ENCODE results near the gene ARHGAP6.

ARHGAP6 gene

GRCh38 chrX:11575332-11575731 lies 90.4 kb downstream of the ARHGAP6 start:
- no peak for DNase-seq (ENCODE audit: low read depth)

DNA sequence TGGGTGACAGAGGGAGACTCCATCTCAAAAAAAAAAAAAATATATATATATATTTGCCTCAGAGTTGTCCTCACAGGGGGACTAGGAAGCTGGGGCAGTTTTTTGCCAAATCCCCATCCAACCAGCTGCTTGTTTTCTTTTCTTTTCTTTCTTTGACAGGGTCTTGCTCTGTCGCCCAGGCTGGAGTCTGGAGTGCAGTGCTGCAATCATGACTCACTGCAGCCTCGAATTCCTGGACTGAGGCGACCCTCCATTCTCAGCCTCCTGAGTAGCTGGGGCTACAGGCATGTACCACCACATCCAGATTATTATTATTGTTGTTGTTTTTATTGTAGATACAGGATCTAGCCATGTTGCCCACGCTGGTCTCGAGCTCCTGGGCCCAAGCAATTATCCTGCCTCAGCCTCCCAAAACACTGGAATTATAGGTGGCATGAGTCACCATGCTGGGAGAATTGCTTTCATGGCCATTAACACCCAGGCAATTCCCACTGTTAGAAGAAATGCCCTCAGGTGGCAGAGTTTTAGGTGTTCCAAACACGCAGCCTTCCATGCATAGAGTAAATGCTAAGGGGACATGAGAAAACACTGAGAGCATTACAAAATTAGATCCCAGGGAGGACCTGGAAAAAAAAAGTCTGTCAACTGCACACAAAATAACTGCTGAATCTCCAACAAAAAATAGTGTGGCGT lies 98.0 kb downstream of the ARHGAP6 start:
- DNase-seq (ENCODE audit: low read depth): no peak

GRCh38 chrX:11566789-11567188 lies 98.9 kb downstream of the ARHGAP6 start:
- DNase-seq (ENCODE audit: low read depth): no peak

GRCh38 chrX:11566173-11566572 lies 99.5 kb downstream of the ARHGAP6 start:
- no peak for DNase-seq (ENCODE audit: low read depth)

- no peak for DNase-seq (ENCODE audit: low read depth)
These were observed 101.2 kb downstream of the ARHGAP6 start for GRCh38 chrX:11564546-11564945.

GRCh38 chrX:11562570-11562969 lies 103.2 kb downstream of the ARHGAP6 start:
- DNase-seq (ENCODE audit: low read depth): no peak

DNA sequence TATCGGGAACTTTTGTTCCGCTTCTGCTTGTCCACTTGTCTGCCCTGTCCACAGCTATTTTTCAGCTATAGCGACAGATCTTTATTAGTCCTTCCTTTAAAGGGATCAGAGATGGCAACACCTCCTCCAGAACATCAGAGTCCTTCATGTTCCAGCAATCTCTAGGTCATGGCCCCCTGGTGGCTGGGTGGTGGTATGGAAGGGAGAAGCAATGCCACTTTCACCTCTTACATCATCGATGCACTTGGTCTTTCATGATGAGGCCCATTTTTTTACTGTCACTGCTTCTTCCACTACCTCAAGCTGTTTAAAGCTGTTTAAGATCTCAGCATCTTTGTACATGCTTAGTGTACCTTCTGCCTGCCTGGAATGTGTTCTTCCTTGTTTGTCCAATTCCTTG lies 106.7 kb downstream of the ARHGAP6 start:
- DNase-seq (ENCODE audit: low read depth): no peak

GRCh38 chrX:11557120-11557519 lies 108.6 kb downstream of the ARHGAP6 start:
- DNase-seq (ENCODE audit: low read depth): peak; percentile 59

- DNase-seq (ENCODE audit: low read depth): peak; percentile 53
These were observed 110.0 kb downstream of the ARHGAP6 start for GRCh38 chrX:11555759-11556158.

DNA sequence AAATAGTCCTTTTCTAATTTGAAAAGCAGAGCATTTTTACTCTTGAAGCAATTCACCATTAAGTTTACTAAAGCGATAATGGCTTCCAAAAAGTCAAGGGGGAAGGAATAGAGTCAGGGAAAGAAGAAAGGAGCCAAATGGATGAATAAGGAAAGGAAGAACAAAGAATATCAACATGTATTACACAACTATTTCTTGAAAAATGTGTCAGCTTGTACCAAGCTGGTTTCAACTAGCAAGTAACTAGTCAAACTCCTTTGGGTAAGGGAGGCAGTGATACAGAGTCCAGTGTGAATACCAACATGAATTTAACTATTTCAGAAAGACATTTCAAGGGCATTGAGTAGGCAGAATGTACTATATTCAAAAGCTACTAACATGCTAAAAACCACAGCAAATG lies 112.1 kb downstream of the ARHGAP6 start:
- DNase-seq (ENCODE audit: low read depth): no peak

- DNase-seq (ENCODE audit: low read depth): no peak
These were observed 114.6 kb downstream of the ARHGAP6 start for GRCh38 chrX:11551151-11551550.

GRCh38 chrX:11546917-11547316 lies 118.8 kb downstream of the ARHGAP6 start:
- no peak for DNase-seq (ENCODE audit: low read depth)

DNA sequence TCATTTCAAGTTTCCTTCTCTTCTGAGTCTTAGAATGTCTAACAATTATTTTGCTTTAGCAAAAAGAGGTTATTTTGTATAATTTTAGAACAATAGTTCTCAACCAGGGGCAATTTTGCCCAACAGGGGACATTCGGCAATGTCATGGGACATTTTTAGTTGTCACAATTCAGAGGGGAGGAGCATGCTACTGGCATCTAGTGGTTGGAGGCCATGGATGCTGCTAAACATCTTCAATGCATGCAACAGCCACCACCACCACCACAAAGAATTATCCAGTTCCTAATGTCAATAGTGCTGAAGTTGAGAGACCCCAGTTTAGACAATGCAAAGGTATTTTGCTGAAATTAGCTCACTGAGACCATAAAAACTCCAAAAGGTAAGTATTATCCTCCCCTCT lies 122.5 kb downstream of the ARHGAP6 start:
- no peak for DNase-seq (ENCODE audit: low read depth)

- peak; percentile 64 for DNase-seq (ENCODE audit: low read depth)
These were observed 124.2 kb downstream of the ARHGAP6 start for GRCh38 chrX:11541510-11541909.

DNA sequence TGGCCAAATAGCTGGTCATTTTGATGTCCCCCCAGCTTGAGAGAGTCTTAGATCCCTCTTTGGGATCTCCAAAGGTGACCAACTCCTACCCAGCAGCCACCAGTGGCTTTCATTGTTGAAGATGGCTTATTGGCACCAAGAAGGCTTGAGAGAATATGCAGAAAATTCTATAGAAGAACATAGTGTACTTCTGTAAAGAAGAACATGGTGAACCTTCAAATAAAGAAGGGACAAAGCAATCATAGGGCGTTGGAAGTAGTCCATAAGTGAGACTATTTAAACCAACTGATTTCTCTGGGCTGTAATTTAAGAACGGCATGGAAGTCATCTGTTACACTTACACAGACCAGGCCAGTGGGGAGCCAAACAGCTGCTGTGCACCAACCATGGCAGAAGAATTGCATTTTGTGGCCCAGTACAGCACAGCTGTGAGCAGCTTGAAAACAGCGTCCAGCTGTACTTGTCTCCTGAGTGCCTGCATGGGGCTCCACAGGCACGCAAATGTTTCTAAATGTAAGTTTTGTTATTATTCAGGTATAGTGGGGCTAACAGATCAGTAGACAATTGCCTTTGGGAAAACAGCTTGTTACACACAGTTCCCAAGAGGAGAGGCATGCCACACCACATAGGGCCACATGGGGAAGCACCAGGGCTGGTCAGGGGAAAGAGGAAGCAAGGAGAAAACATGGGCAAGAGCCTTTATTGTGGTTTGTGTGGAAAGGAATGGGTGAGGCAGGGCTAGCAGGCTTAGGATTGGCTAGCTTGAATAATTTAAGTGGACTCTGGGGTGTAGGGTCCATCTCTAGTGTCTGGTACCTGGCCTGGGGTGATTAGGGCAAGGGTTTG lies 125.0 kb downstream of the ARHGAP6 start:
- no peak for DNase-seq (ENCODE audit: low read depth)

- DNase-seq (ENCODE audit: low read depth): no peak
These were observed 128.6 kb downstream of the ARHGAP6 start for GRCh38 chrX:11537141-11537540.

DNA sequence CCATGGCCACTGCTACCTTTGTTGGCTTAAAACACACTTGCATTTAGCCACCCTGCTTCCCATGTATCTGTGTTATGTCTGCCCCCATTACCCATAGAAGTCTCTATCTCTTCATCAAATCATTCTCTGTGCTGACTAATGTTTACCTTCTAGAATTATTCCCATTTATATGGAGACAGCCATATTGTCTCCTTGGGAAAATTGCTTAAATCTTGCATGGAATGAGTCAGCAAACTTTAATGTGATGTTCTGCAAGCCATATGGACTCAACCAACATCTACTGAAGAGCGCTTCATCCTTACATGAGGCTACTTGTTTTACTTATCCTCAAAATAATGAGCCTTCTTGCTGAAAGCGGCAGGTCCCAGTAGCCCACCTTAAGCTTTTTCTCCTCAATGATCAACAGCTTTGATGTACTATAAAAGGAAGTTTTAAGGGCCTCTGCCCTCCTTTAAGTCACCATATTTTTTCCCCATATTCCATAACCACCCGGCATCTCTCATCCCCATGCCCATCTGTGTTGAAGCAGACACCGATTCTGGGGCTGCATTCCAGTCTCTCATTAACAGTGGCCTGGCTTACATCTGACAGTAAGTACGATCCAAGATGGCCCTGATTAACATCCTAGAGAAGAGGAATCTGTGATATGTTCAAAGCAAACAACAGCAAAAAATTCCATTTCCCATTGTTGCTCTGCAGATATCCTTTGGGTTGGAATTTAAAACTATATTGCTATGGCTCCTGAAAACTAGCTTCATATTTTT lies 130.4 kb downstream of the ARHGAP6 start:
- no peak for DNase-seq (ENCODE audit: low read depth)

- peak; percentile 75 for DNase-seq (ENCODE audit: low read depth)
These were observed 132.5 kb downstream of the ARHGAP6 start for GRCh38 chrX:11533199-11533651.

- DNase-seq (ENCODE audit: low read depth): no peak
These were observed 133.2 kb downstream of the ARHGAP6 start for GRCh38 chrX:11532291-11533078.

DNA sequence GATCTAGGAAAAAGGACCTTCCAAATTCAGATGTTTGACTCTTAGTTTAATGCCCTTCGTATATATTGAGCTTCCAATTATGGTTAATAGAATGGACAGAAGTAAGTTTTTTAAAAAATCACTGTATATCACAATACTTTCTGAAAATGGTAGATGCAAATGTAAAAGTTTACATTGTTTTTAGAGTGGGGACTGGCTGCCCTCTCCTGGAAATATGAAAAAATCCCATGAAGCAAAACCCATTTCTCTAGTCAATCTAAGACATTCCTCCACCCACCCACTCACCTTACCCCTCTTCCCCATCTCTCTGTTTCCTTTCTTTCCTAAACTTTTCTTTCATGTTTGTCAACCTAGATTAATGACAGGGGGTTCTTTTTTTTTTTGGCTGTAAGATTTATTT lies 134.5 kb downstream of the ARHGAP6 start:
- no peak for DNase-seq (ENCODE audit: low read depth)

GRCh38 chrX:11530621-11531020 lies 135.1 kb downstream of the ARHGAP6 start:
- no peak for DNase-seq (ENCODE audit: low read depth)

GRCh38 chrX:11528623-11529022 lies 137.1 kb downstream of the ARHGAP6 start:
- peak; percentile 42 for DNase-seq (ENCODE audit: low read depth)
